GF-D8 (cell line): Measurements from ENCODE around the gene OGDH.
A peak's percentile ranks its signal among the peaks of the same experiment; 100 is the strongest.

ENCODE experiments used
- DNase-seq: peaks from one replicate; lab custom pipeline; 2025; lab: John Stamatoyannopoulos, UW

Gene OGDH

DNA sequence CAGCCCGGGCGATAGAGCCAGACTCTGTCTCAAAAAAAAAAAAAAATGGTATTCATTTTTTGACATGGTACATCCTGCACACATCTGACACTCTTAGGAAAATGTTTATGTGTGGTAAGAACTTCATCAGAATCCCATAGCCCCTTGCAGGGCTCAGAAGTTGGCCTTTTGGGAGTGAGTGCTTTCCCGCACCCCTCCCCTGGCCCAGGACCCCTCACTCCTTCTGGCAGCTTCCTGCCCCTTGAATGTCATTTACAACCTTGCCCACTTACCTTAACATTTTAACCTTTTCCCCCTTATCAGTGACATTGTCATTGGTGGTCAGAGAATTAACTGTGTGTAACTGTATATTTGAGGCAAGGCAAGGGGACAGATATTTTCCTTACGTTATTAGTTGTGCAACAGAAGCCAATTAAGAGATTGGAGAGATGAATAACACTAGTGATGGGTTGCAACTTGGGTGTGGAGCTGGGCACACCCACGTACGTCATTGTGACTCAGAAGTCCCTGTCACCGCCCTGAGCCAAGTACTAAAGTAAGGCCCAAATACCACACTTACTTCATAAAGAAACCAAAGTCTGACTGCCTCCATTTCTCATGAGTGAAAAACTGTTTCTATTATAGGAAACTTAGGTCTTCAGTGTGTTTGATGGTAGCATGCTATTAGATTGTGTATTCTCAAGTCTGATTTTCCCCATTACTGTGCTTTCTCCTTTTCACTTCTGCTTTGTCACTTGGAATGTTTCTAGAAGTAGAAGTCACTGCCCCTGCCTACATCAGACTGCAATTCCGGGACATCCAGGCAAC lies 31.6 kb downstream of the OGDH start:
- DNase-seq, result no peak

DNA sequence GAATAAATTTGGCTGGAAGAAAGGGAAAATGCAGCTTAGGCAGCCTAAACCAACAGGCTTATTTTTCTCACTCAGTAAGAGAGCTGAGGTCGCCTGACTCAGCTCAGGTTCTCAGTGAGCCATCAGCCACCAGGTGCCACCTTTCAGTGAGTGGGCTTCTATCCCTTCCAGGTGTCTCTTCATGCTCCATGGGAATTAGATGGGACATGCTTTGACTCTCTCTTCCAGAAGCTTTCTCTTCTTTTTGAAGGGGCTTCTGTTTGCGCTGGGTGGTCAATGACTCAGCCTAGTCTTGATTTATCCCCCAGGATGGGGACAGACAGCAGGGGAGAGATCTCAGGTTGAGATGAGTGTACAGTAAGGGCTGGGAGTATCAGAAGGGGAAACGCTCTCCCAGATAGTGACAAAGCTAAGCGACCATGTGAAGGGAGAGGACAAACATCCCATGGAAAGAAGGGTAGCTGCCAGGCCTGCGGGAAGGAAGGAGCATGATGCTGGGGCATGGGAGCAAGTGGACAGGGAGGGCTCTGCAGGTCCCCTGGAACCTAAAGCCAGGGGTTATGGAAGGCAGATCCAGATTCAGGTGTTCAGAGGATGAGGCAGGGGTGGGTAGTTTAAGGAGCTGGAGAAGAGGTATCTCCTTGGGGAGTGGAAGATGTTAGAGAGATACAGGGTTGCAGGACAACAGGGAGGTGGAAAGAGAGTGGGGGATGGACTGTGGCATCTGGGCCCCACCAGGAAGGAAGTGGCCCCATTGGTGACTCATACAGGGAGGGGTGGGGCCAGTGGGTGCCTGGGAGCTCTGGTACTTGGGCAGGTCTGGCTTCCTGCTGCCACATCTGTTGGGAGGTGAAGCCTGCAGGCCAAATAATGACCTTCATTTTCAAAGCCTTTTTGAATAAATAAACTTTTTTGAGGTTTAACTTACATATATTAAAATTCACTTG lies 32.5 kb downstream of the OGDH start:
- peak; percentile 88 for DNase-seq

DNA sequence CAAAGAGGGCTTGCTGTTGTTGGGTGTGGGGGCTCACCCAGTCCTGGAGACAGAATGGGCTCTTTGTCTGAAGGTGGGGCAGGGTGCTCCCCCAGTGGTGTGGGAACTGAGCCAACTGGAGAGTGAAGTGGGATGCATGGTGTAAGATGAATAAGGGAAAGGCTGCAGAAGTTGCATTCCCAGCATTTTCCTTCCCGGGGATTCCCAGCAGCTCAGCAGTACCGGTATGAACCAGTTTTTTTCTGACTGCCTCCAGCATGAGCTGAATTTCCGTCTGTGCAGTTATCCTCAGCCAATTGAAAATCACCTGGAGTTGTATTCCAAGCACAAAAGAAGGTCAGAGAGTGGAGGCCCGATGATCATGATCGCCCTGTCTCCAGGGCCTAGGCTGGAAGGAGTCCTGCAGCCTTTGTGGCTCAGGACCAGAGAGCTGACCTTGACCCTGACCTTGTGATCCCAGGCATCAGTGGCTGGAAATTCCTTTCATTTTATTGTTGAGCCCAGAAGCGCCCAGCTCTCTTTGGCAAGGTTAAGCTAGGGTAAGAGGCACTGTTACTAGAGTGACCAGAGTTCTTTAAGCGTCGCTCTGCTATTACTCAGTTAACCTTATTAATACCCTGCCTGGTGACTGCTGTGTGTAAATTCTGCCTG lies 33.4 kb downstream of the OGDH start:
- DNase-seq, result no peak

DNA sequence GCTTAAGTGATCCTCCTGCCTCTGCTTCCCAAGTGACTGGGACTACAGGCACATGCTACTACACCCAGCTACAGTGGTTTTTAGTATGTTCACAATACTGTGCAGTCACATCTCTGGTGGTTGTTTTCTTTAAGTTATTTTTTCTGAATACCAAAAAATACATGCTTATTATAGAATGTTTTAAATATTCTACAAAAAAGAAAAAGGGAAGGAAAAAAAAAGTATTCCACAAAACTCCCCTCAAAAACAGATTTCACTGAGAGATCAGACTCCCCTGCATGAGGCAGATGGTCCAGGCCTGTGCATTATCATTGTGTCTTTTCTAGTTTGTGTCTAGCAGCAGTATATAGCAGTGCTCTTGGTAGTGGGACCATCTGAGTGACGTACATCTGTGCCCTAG lies 36.8 kb downstream of the OGDH start:
- no peak for DNase-seq

DNA sequence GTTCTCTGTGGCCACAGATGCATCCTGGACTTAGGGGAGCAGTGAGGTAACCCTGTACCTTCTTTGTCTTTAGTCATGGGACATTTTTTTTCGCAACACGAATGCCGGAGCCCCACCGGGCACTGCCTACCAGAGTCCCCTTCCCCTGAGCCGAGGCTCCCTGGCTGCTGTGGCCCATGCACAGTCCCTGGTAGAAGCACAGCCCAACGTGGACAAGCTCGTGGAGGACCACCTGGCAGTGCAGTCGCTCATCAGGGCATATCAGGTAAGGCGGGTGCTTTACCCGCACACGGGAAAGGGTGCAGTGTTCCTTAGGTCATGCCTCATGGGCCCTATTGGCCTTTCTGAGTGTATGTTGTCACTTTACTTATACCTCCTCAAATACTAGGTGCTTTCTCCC lies 38.8 kb downstream of the OGDH start:
- DNase-seq, result no peak

DNA sequence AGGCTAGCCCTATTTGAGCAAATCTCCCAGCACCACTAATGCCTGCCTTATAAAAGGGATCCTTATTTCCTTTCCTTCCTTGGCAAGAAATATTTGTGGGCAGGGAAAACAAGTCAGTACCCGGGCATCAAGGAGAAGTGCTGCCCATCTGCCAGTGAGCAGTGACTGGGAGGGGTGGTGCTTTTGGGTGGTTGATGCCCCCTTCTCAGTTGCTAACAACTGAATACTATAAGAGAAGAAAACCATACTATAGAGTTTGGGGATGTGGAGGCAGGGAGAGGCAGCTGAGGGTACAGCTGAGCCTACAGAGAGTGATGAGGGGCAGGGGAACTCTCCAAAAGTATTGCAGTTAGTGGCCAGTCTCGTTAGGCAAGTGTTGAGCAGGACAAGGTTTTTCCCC lies 39.3 kb downstream of the OGDH start:
- no peak for DNase-seq

DNA sequence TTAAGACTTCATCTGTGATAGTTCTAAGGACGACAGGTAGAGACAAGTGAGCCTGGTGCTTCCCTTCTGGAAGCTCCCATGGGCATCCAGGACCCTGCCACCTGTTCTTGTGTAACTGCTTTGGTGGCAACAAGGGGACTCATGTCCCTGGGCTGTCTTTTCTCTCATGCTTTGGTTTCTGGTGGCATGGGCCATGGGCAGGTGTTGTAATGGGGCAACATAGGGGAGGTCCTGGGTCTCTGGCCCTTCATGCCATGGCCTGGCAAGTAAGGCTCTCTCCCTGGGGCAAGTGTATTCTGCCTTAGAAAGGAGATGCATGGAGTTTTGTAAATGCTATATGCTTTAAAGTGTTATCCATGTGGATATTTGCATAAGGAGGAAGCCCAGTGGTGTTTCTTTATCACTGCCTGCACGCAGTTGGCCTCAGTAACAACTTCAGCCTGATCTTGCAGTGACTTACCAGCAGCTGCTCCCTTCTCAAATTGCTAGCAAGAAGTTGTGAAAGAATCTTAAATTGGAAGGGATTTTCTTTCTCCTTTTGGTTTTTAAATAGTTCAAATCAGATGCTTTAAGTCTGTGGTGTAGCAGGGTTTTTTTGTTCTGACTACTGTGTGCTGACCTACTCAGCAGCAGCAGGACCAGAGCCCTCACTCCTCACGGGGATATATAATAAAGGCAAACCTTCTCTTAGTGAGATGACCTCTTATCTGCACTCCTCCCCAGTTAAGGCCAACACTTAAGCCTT lies 39.9 kb downstream of the OGDH start:
- no peak for DNase-seq

DNA sequence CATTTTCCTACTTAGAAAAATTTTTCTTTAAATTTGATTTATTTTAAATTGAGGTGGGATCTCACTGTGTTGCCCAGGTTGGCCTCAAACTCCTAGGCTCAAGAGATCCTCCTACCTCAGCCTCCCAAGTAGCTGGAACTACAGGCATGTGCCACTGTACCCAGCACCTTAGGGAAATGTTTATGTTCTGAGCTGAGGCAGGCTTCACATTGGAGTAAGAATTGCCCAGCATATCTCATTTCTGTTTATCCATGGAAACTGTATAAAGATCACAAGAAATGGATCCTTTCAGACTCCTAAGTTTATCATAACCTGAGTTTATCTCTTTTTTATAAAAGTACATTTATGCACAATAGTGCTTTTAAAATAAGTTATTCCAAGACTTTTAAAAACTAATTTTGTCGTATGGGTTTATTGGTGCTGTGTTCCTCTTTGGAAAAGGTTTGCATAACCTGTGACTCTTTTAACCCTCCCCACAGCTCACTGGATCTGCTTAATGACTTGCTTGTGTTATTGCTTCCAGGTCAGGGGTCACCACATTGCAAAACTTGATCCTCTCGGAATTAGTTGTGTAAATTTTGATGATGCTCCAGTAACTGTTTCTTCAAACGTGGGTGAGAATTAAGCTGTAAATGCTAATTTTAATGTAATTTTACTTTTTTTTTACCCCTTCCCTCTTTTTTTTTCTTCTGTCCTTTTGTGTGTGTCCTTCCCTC lies 40.7 kb downstream of the OGDH start:
- DNase-seq, result no peak

DNA sequence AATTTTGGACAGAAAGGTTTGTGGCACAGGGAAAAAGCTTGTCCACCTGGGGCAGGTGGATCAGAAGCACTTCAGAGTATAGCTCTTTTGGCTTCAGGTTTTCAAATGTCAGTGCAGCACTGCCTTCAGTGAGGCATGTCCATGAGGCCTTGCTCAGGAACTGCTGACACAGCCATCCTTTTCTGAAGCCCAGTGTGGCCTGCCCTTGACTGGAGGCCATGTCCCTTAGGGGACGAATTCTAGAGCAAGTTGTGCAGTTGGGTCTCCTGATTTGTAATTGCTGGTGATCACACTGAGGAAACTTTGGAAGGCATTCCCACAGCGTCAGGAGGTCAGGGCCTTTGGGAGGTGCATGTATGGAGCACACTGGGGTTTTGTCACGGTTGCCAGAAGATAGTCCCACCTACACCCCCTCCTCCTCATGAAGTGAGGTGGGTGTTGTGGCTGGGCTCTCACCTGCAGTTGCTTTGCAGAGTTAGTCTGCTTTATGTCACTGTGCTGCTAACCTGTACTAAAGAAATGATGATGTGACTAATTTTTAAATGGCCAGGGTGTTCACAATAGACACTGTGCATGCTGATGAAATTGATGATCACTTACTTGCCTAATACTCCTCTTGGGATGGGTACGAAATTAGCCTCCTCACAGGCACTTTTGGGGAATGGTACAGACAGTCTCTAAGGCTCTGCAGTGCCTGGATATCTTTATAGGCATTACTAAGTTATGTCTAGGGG lies 41.7 kb downstream of the OGDH start:
- no peak for DNase-seq

DNA sequence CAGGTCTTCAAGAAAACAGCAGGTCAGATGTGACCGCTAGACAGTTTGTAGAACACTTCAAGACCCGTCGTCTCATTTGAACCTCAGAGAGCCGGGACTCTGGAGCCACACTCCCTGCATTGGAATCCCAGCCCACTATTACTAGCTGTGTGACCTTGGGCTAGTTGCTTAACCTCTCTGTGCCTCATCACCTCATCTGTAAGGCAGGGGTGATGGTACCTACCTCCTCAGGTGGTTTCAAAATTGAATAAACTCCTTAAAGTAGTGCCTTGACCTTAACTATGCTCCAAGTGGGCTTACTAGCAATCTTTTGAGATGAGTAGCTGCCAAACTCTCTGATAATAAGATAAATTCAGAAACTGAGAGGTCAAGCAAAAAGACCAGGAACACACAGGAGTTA lies 43.8 kb downstream of the OGDH start:
- DNase-seq, result no peak

DNA sequence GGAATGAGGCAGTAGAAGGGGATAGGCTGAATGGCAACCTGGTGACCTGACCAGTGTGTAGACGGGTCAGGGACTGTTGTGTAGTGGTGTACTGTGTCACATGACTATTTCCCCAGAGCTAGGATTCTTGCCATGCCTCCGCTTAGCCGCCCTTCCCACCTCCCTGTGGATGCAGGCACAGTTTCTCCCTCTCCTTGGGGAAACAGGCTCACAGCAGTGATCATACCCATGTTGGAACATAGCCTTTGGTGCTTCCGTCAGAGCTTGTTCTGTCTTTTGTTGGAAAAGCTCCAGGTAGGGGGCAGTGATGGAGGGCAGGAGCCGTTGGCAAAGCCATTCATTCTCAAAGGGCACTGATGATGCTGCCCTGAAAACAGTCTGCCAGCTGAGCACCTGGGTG lies 44.3 kb downstream of the OGDH start:
- DNase-seq, result no peak

DNA sequence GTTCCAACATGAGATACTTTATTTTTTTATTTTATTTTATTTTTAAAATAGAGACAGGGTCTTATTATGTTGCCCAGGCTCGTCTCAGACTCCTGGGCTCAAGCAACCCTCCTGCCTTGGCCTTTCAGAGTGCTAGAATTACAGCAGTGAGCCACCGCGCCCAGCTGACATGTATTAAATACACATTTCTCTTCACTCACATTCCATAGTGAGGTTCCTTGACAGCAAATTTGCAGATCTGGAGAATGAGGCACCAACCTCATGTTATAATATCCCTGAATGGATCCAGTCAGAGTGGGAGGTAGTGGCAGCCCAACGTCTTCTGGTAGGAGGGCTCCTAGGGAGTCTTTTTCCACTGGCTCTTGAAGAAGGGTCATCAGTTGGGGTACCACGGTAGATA lies 46.1 kb downstream of the OGDH start:
- DNase-seq, result no peak

DNA sequence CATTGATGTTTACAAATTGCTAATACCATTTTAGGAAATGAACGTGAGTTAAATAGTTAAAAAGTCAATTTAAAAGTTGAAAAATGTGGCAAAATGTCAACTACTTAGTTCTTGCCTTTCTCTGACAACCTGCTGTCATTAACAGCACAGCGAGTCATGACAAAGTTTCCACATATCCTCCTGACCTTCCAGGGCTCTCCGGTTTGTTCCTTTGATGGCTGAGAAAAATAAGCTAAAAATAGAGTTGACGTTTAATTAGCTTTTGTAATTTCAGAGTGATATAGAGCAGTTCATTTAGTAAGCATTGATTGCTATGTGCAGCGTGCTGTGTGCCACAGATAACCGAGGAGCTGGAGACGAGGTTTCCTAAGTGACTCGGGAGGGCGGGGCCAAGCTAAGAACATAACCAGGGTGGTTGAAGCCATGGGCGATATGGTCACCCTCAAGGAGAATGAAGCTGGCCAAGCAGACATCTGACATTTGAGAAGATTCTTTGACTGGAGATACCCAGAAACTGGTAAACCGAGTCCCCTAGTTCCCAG lies 47.9 kb downstream of the OGDH start:
- no peak for DNase-seq

DNA sequence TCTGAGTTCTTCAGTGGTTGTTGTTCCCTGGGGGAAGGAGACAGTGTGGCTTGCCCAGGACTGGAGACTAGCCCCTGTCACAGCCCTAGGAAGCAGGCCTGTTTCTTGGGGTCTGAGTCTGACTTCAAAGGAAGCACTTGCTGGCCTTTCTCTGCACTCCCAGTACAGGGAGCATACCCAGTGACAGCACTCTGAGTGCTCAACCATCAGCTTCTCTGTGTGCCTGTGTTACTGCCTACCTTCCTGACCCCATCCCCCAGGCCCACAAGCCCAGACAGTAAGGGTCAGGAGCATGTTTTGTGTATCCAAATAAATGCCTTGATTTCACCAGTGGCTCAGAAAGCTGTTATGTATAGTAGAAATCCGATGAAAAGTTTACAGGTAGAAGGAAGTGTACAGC lies 48.9 kb downstream of the OGDH start:
- no peak for DNase-seq

DNA sequence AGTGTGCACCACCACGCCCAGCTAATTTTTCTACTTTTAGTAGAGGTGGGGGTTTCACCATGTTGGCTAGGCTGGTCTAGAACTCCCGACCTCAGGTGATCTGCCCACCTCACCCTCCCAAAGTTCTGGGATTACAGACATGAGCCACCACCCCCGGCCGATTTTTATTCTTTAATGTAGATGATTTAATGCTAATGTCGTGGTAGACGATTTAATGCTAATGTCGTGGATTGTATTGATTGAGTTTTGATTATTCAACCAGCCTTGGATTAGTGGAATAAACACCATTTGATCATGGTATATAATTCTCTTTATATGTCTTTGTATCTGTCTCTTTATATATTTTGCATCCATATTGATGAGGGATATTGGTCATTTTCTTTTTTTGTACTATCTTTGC lies 52.6 kb downstream of the OGDH start:
- DNase-seq, result no peak

DNA sequence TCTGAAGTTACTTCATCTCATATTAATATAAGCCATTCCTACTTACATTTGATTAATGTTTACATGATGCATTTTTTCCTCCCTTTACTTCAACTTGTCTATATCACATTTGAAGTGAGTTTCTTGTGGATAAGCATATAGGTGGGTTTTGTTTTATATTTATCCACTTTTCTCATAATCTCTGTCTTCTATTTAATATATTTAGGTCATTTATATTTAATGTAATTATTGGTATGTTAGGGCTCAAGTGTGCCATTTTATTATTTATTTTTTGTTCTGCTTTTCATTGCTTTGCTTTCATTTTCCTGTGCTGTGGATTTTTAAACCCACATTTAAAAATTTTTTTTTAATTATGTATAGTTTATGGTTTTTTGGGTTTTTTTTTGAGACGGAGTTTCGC lies 54.8 kb downstream of the OGDH start:
- DNase-seq, result no peak

DNA sequence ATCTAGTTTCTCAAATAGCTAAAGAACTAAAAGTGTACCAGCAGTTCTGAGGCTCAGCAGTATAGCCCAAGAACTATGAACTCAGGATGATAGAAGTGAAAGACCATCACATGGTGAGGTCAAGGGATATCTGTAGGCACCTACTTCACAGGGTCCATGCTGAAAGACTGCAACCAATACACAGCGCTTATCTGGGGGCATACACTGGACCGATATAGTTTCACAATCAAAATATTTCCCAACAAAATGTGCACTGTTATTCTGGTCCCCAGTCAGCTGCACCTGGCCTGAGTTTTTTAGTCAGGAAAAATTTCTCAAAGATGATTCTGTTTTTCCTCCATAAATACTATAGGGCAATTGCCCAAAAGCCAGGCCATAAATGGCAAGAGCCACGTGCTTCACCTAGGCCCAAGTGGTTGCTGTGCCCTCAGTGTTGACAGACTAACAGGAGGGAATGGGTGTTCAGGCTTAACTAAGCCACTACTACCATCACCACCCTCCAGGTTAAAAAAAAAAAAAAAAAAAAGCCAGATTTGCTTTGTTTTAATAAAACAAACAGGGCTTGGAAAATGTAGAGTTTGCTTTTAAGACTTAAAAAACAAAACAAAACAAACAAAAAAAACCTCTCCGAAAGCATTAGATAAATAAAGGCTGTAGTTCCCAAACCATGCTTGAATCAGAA lies 58.5 kb downstream of the OGDH start:
- DNase-seq, result peak; percentile 36

DNA sequence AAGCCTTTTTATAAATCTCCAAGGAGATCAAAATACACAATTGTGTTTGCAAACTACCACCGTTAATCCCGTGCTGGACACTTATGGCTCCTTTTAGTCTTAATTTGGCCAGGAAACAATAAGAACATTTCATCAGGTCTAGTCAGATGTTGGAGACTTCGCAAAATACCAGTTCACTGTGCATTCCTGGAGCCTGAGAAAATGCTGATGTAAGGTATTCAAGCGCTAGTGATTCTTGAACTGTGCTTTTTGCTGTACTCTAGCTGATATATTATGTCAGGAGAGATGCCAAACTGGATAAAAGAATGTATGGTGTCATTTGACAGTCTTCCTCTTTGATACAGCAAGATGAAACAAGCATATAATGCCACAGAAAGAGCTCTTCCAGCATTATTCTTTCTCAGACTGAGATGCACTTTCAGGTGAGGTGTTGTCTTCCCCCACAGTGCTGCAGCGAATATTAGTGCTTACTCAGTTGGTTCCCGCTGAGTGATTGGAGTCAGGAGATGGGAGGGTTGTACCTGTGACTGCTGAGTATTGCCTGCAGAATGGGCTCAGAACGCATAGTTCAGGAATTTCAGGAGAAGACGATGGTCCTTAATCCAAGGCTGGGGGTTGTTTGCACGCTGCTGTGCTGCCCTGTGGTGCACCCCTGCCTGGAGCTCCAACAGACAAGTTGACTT lies 59.2 kb downstream of the OGDH start:
- DNase-seq, result no peak

DNA sequence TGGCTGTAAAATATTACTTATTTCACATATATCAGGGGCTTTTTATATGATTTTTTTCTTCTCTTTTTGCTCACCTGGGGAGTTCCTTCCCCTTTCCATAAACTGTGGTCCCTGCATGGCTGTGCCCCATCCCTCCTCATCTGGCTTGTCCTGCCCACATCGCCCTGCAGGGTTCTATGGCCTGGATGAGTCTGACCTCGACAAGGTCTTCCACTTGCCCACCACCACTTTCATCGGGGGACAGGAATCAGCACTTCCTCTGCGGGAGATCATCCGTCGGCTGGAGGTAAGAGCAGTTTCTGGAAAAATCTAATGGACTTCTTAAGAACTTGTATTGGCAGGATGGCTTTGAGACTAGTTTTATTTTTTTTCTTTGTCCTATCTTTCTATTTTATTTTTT lies 60.1 kb downstream of the OGDH start:
- DNase-seq, result no peak
